Activated T-cell treated with anti-CD3 and anti-CD28 coated beads for 24 hours (primary cell): Measurements from ENCODE around the gene CSNK1G2.

Source experiments
- DNase-seq: peaks from one replicate; pipeline ENCODE4 v3.0.0-alpha.2; 2020; ENCODE audit warnings: low read depth

The CSNK1G2 gene

GRCh38 chr19:2018752-2019151 is 77.8 kb downstream of the CSNK1G2 start:
- no peak for DNase-seq

- no peak for DNase-seq
Measured at GRCh38 chr19:2021453-2022140, 80.6 kb downstream of the CSNK1G2 start.

- DNase-seq: no peak
Measured at GRCh38 chr19:2022289-2022688, 81.3 kb downstream of the CSNK1G2 start.

- no peak for DNase-seq
Measured at GRCh38 chr19:2026770-2027169, 85.8 kb downstream of the CSNK1G2 start.

- DNase-seq: no peak
Measured at GRCh38 chr19:2027361-2027760, 86.4 kb downstream of the CSNK1G2 start.
